RWPE2 (cell line): ENCODE results near the gene ESPL1.

Experiments used
- ATAC-seq: fragments of 200-7000 bp; cut with Tn5 transposase; 3 replicates; pipeline ENCODE4 v1.9.1; 2021; ENCODE audit warnings: low read depth
- DNase-seq: peaks from one replicate; pipeline ENCODE4 v3.0.0-alpha.2; 2020; ENCODE audit warnings: low spot score
- H3K27ac ChIP-seq: fragments of 450-650 bp; 2 replicates; pipeline ENCODE4 v1.5.1; 2017; ENCODE audit warnings: mild to moderate bottlenecking; ENCODE audit not compliant: poor library complexity, severe bottlenecking
- H3K27me3 ChIP-seq: fragments of 250-450 bp; sonication (Bioruptor Pico); 2 replicates; pipeline ENCODE4 v1.5.1; 2021; ENCODE audit warnings: mild to moderate bottlenecking, moderate library complexity; ENCODE audit not compliant: insufficient read depth, poor library complexity, severe bottlenecking
- H3K36me3 ChIP-seq: fragments of 250-450 bp; sonication (Bioruptor Pico); 2 replicates; pipeline ENCODE4 v1.5.1; 2020; ENCODE audit warnings: low read depth, mild to moderate bottlenecking, moderate library complexity
- H3K4me1 ChIP-seq: fragments of 250-450 bp; sonication (Bioruptor Pico); 2 replicates; pipeline ENCODE4 v1.5.1; 2021; ENCODE audit warnings: mild to moderate bottlenecking, moderate library complexity; ENCODE audit not compliant: insufficient read depth, poor library complexity, severe bottlenecking
- H3K4me3 ChIP-seq: fragments of 250-450 bp; sonication (Bioruptor Pico); 2 replicates; pipeline ENCODE4 v1.5.1; 2021; ENCODE audit warnings: mild to moderate bottlenecking, moderate library complexity; ENCODE audit not compliant: severe bottlenecking
- H3K9me3 ChIP-seq: fragments of 250-450 bp; sonication (Bioruptor Pico); 2 replicates; pipeline ENCODE4 v1.5.1; 2021; ENCODE audit warnings: mild to moderate bottlenecking, moderate library complexity; ENCODE audit not compliant: severe bottlenecking
- TF ChIP-seq, protein P1 (sequence below): fragments of 450-650 bp; IDR thresholded peaks from one replicate; pipeline ENCODE4 v1.5.1; 2017; ENCODE audit warnings: mild to moderate bottlenecking, moderate library complexity; ENCODE audit not compliant: poor library complexity, severe bottlenecking

Gene ESPL1

DNA sequence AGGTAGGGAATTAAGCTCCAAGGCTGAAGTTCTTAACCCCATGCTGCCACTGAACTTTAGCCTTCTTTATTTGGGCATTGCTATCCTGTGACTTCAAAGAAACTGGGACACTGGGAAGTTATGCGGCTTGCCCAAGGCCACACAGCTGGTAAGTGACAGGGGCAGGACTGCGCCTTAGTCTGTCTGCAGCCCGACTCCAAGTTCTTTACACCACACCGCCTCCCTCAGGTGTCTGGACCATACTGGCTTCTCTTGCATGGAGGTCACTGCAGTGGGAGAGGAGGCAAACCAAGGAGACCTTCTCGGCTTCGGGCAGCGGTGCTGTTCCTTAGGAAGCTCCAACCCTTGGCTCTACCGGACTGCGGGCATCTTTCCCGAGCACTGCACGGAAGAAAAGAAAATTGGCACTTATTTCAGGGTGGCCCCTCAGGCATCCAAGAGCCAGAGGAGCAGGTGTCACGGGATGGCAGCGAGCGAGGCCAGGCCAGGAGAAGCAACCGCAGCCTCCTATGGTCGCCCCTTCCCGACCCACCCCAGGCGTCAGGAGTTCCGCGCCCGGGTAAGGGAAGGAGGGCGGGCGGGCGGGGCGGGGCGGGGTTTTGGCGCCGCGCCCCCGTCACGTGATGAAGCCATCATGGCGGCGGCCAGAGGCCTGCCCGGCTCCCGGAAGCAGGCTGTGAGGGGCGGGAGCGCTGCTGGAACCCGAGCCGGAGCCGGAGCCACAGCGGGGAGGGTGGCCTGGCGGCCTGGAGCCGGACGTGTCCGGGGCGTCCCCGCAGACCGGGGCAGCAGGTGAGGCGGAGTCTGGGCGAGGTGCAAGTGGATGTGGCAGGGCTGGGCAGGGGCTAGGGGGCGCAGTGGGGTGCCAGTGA is 16.4 kb upstream of the ESPL1 start:
- TF ChIP-seq, protein P1, sequence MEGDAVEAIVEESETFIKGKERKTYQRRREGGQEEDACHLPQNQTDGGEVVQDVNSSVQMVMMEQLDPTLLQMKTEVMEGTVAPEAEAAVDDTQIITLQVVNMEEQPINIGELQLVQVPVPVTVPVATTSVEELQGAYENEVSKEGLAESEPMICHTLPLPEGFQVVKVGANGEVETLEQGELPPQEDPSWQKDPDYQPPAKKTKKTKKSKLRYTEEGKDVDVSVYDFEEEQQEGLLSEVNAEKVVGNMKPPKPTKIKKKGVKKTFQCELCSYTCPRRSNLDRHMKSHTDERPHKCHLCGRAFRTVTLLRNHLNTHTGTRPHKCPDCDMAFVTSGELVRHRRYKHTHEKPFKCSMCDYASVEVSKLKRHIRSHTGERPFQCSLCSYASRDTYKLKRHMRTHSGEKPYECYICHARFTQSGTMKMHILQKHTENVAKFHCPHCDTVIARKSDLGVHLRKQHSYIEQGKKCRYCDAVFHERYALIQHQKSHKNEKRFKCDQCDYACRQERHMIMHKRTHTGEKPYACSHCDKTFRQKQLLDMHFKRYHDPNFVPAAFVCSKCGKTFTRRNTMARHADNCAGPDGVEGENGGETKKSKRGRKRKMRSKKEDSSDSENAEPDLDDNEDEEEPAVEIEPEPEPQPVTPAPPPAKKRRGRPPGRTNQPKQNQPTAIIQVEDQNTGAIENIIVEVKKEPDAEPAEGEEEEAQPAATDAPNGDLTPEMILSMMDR, result peak; percentile 46
- Histone ChIP-seq H3K4me1 (peaks cover 6% of the 10 kb centered on the region), H3K36me3 (no peaks in the 10 kb centered on the region; the same call in 1 of the 2 replicates), H3K27me3 (no peaks in the 10 kb centered on the region), H3K9me3 (no peaks in the 10 kb centered on the region), H3K4me3 (peak overlapping the region; percentile 77), H3K27ac (peak overlapping the region; percentile 53)
- DNase-seq (no peak), ATAC-seq (peak; percentile 77)

DNA sequence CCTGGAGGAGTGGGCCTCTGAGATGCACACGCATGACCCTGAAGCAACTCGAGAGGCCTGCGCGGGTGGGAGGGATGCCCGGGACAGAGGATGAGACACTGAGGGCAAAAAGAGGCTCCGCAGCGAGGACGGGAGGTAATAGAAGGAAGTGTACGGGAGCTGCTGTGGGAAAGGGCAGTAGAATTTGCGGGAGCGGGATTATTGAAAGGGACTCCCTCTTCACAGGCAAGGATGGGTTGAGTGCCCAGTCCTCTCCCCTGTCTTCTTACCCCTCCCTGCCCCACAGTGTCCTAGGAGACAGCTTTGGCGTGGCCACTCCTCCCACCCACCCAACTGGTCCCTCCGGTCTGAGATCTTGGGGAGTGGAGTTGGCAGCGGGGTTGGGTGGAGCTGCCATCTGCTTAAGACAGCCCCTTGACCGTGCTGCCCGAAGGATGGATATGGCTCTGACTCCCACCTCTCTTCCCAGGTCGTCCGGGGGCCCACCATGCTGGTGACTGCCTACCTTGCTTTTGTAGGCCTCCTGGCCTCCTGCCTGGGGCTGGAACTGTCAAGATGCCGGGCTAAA is 15.7 kb upstream of the ESPL1 start:
- no peaks in the 10 kb centered on the region for H3K27me3 ChIP-seq
- DNase-seq (no peak), ATAC-seq (peak; percentile 46)
- peak overlapping the region; percentile 53 for H3K27ac ChIP-seq
- H3K4me1 ChIP-seq, result peaks cover 6% of the 10 kb centered on the region
- H3K9me3 ChIP-seq, result no peaks in the 10 kb centered on the region
- peak overlapping the region; percentile 77 for H3K4me3 ChIP-seq
- TF ChIP-seq, protein P1, result peak; percentile 5
- H3K36me3 ChIP-seq, result no peaks in the 10 kb centered on the region; the same call in 1 of the 2 replicates

GRCh38 chr12:53253298-53253697 is 14.8 kb upstream of the ESPL1 start:
- no peaks in the 10 kb centered on the region for H3K27me3 ChIP-seq
- H3K36me3 ChIP-seq, result no peaks in the 10 kb centered on the region; the same call in 1 of the 2 replicates
- no peak overlapping the region for H3K27ac ChIP-seq
- H3K4me3 ChIP-seq, result no peak overlapping the region
- H3K4me1 ChIP-seq, result peaks cover 6% of the 10 kb centered on the region
- DNase-seq (no peak), ATAC-seq (no peak)
- TF ChIP-seq, protein P1, result no peak
- H3K9me3 ChIP-seq, result no peaks in the 10 kb centered on the region

GRCh38 chr12:53254816-53255545 is 13.1 kb upstream of the ESPL1 start:
- ATAC-seq (no peak), DNase-seq (no peak)
- H3K27ac ChIP-seq, result no peak overlapping the region
- H3K36me3 ChIP-seq, result no peaks in the 10 kb centered on the region; the same call in 1 of the 2 replicates
- no peak overlapping the region for H3K4me3 ChIP-seq
- TF ChIP-seq, protein P1, result no peak
- no peaks in the 10 kb centered on the region for H3K27me3 ChIP-seq
- peaks cover 6% of the 10 kb centered on the region for H3K4me1 ChIP-seq
- no peaks in the 10 kb centered on the region for H3K9me3 ChIP-seq
